Panc1 (cell line): ENCODE measurements around the gene MAST4. TPM values are rescaled to one million over a fixed set of nuclear protein-coding genes. Genes with fewer than 3 reads are reported as not detected.
"Not testable (repeated sequence)": the region's sequence is repeated elsewhere in the genome, so short reads cannot be mapped to it uniquely, and the experiment has no call there.

Source experiments
- ATAC-seq: fragments of 200-7000 bp; cut with Tn5 transposase; 2 replicates; pipeline ENCODE4 v1.9.1; 2020; ENCODE audit warnings: mild to moderate bottlenecking, moderate library complexity
- BruUV-seq: library from RNA; stranded (reverse); fragments of 400-500 nt; replicated peaks from 2 replicates; lab custom pipeline; 2021; lab: Mats Ljungman, UMichigan
- CTCF ChIA-PET: fragments of 300-600 bp; sonication (Branson Sonifier 250); formaldehyde crosslinking; loops from one replicate; lab custom pipeline; 2022; ENCODE audit warnings: antibody characterized with exemption; lab: Charles Lee
- POLR2A ChIA-PET: fragments of 300-600 bp; sonication (Branson Sonifier 250); formaldehyde crosslinking; loops from one replicate; lab custom pipeline; 2022; ENCODE audit warnings: antibody characterized with exemption; lab: Charles Lee
- DNase-seq: peaks from one replicate; pipeline ENCODE4 v3.0.0-alpha.2; 2010; ENCODE audit warnings: low read depth, low spot score
- H3K27ac ChIP-seq: 2 replicates; pipeline ENCODE4 v1.5.1; 2011; ENCODE audit warnings: mild to moderate bottlenecking, low read length, inconsistent platforms
- H3K27me3 ChIP-seq: fragments of 200-500 bp; sonication (Bioruptor generic); 2 replicates; pipeline ENCODE4 v1.6.0; 2014; ENCODE audit warnings: low read length, inconsistent platforms; ENCODE audit not compliant: control insufficient read depth, insufficient read depth
- H3K36me3 ChIP-seq: fragments of 200-500 bp; sonication (Bioruptor generic); 2 replicates; pipeline ENCODE4 v1.5.1; 2014; ENCODE audit warnings: inconsistent platforms, mild to moderate bottlenecking, low read length, moderate library complexity; ENCODE audit not compliant: control insufficient read depth, insufficient read depth
- H3K4me1 ChIP-seq: 2 replicates; pipeline ENCODE4 v1.5.1; 2011; ENCODE audit warnings: inconsistent platforms, mild to moderate bottlenecking, low read length, moderate library complexity; ENCODE audit not compliant: control insufficient read depth, insufficient read depth
- H3K4me3 ChIP-seq, 2 experiments: 2 replicates each; pipeline ENCODE4 v1.5.1; 2011 to 2012; ENCODE audit warnings: low read depth in 2 of 2, low read length in 2 of 2, mild to moderate bottlenecking in 2 of 2, inconsistent platforms in 1 of 2, moderate library complexity in 1 of 2
- H3K9me3 ChIP-seq: fragments of 200-500 bp; sonication (Bioruptor generic); 2 replicates; pipeline ENCODE4 v1.5.1; 2014; ENCODE audit warnings: low read depth, mild to moderate bottlenecking, inconsistent platforms, low read length, moderate library complexity; ENCODE audit not compliant: control insufficient read depth, insufficient read depth
- POLR2AphosphoS5 ChIP-seq: IDR thresholded peaks from 2 replicates; pipeline ENCODE4 v1.6.1; 2012; ENCODE audit warnings: mild to moderate bottlenecking, low read depth, low read length, moderate library complexity
- SIN3A ChIP-seq: IDR thresholded peaks from 2 replicates; pipeline ENCODE4 v1.6.1; 2012; ENCODE audit warnings: low read depth, mild to moderate bottlenecking, low read length, moderate library complexity, borderline replicate concordance; ENCODE audit not compliant: insufficient read depth
- TCF7L2 ChIP-seq: IDR thresholded peaks from 2 replicates; pipeline ENCODE4 v1.6.1; 2011; ENCODE audit warnings: mild to moderate bottlenecking, low read depth, low read length, inconsistent platforms
- in situ Hi-C: cut with HindIII; loops from 2 replicates; pipeline ENCODE4 v1.10.0; 2016; ENCODE audit warnings: low sequenced_read_pairs, low pct_unique_long_range_greater_than_20kb
- intact Hi-C: fragments of 100-400 bp; cut with micrococcal nuclease; formaldehyde crosslinking; loops from one replicate; pipeline ENCODE4 v1.10.0; 2022; ENCODE audit not compliant: unreplicated experiment
- total RNA-seq: library from RNA; stranded (reverse); gene quantifications from one replicate; pipeline ENCODE4 v1.2.1, GENCODE V29; 2021; ENCODE audit not compliant: unreplicated experiment
- TF ChIP-seq, protein P1 (sequence below), 2 experiments: IDR thresholded peaks; 2 replicates each; pipeline ENCODE4 v1.6.1; 2011 to 2012; ENCODE audit warnings: low read depth in 2 of 2, control low read depth in 1 of 2, low read length in 1 of 2, mild to moderate bottlenecking in 1 of 2, moderate library complexity in 1 of 2; ENCODE audit not compliant: insufficient read depth in 1 of 2
- TF ChIP-seq, protein P2 (sequence below): fragments of 450-650 bp; IDR thresholded peaks from 2 replicates; pipeline ENCODE4 v1.5.1; 2017; ENCODE audit warnings: mild to moderate bottlenecking

Gene MAST4
- total RNA-seq, 1 experiment from 2014 or later: 1.8 TPM

DNA sequence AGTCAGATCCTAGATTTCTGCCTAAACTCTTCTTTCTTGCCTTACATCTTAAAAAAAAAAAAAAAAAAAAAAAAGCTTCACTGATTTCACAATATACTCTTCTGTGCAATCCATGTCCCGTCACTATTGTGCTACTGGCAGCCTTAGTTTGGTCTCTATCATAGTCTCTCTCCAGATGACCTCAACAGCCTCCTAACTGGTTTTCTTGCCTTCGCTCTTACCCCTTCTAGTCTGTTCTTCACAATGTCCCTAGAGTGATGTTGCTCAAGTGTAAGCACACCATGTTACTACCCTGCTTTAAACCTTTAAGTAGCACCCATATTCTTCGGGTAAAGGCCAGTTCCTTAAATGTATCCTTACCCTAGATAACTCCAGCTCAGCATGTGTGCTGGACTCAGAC lies 574.6 kb downstream of the MAST4 start:
- CTCF ChIA-PET: interaction anchor here (0.6 kb wide), 1 partner anchor 1608 kb away, joined by 3 read pairs; the partner anchor contains the start of genes CENPK and PPWD1
- in situ Hi-C loops: no loop called here

DNA sequence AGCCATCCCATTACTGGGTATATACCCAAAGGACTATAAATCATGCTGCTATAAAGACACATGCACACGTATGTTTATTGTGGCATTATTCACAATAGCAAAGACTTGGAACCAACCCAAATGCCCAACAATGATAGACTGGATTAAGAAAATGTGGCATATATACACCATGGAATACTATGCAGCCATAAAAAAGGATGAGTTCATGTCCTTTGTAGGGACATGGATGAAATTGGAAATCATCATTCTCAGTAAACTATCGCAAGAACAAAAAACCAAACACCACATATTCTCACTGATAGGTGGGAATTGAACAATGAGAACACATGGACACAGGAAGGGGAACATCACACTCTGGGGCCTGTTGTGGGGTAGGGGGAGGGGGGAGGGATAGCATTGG lies 577.2 kb downstream of the MAST4 start:
- DNase-seq, H3K27me3 ChIP-seq, BruUV-seq, CTCF ChIA-PET, POLR2A ChIA-PET, H3K27ac ChIP-seq, H3K4me3 ChIP-seq, H3K4me1 ChIP-seq, H3K36me3 ChIP-seq, ATAC-seq, H3K9me3 ChIP-seq, intact Hi-C loops, in situ Hi-C loops: not testable (repeated sequence)

More for the DNA sequence above, 574.6 kb downstream of the MAST4 start:
- no peak overlapping the region for H3K27ac ChIP-seq
- POLR2A ChIA-PET: no interaction called here
- ATAC-seq: no peak
- TF ChIP-seq, protein P1, sequence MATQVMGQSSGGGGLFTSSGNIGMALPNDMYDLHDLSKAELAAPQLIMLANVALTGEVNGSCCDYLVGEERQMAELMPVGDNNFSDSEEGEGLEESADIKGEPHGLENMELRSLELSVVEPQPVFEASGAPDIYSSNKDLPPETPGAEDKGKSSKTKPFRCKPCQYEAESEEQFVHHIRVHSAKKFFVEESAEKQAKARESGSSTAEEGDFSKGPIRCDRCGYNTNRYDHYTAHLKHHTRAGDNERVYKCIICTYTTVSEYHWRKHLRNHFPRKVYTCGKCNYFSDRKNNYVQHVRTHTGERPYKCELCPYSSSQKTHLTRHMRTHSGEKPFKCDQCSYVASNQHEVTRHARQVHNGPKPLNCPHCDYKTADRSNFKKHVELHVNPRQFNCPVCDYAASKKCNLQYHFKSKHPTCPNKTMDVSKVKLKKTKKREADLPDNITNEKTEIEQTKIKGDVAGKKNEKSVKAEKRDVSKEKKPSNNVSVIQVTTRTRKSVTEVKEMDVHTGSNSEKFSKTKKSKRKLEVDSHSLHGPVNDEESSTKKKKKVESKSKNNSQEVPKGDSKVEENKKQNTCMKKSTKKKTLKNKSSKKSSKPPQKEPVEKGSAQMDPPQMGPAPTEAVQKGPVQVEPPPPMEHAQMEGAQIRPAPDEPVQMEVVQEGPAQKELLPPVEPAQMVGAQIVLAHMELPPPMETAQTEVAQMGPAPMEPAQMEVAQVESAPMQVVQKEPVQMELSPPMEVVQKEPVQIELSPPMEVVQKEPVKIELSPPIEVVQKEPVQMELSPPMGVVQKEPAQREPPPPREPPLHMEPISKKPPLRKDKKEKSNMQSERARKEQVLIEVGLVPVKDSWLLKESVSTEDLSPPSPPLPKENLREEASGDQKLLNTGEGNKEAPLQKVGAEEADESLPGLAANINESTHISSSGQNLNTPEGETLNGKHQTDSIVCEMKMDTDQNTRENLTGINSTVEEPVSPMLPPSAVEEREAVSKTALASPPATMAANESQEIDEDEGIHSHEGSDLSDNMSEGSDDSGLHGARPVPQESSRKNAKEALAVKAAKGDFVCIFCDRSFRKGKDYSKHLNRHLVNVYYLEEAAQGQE (IDR thresholded peaks at IDR 0.05; ENCODE audit: insufficient read depth in 1 of 2, low read depth in 2 of 2, low read length in 1 of 2): no peak
- TF ChIP-seq POLR2AphosphoS5: no peak
- TF ChIP-seq, protein P2, sequence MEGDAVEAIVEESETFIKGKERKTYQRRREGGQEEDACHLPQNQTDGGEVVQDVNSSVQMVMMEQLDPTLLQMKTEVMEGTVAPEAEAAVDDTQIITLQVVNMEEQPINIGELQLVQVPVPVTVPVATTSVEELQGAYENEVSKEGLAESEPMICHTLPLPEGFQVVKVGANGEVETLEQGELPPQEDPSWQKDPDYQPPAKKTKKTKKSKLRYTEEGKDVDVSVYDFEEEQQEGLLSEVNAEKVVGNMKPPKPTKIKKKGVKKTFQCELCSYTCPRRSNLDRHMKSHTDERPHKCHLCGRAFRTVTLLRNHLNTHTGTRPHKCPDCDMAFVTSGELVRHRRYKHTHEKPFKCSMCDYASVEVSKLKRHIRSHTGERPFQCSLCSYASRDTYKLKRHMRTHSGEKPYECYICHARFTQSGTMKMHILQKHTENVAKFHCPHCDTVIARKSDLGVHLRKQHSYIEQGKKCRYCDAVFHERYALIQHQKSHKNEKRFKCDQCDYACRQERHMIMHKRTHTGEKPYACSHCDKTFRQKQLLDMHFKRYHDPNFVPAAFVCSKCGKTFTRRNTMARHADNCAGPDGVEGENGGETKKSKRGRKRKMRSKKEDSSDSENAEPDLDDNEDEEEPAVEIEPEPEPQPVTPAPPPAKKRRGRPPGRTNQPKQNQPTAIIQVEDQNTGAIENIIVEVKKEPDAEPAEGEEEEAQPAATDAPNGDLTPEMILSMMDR: no peak
- no peak for TF ChIP-seq SIN3A
- no peak for TF ChIP-seq TCF7L2
- no peak overlapping the region for H3K4me3 ChIP-seq
- DNase-seq: no peak
- intact Hi-C loops: no loop called here
- BruUV-seq: no TSS peak
- H3K36me3 ChIP-seq: no peaks in the 10 kb centered on the region
- no peaks in the 10 kb centered on the region for H3K9me3 ChIP-seq
- H3K4me1 ChIP-seq: no peaks in the 10 kb centered on the region
- H3K27me3 ChIP-seq: no peaks in the 10 kb centered on the region

DNA sequence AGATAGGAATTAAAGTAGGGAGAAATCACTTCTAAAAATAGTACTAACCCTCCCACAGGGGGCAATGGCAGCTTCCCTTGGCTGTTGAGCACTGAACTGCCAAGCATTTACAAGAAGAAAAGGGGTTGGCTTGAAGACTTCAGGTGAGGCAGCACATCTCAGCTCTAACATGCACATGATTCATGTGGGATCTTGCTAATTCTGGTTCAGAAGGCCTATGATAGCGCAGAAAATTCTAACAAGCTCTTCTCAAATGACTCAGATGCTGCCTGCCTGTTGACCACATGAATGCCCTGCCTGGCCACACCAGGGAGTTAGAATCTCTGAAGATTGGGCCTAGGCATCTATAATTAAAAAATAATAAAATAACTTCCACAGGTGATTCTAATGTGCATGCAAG lies 577.8 kb downstream of the MAST4 start:
- Histone ChIP-seq H3K4me1 (no peaks in the 10 kb centered on the region), H3K4me3 (no peak overlapping the region), H3K36me3 (no peaks in the 10 kb centered on the region), H3K27me3 (no peaks in the 10 kb centered on the region), H3K9me3 (no peaks in the 10 kb centered on the region), H3K27ac (no peak overlapping the region)
- intact Hi-C loops: no loop called here
- in situ Hi-C loops: no loop called here
- BruUV-seq: no TSS peak
- no peak for TF ChIP-seq SIN3A
- ATAC-seq (no peak), DNase-seq (no peak)
- CTCF ChIA-PET: no interaction called here
- POLR2A ChIA-PET: no interaction called here
